Skeletal muscle tissue (tissue), 4 donors: ENCODE data around the gene GPM6B. TPM values are rescaled to one million over a fixed set of nuclear protein-coding genes. Genes with fewer than 3 reads are reported as not detected.

Experiments
- H3K27ac ChIP-seq: one replicate; pipeline ENCODE4 v1.7.0; 2013; ENCODE audit warnings: mild to moderate bottlenecking, low read depth, low read length, inconsistent platforms
- H3K27me3 ChIP-seq, 3 donors: one replicate each; pipeline ENCODE4 v1.7.0; 2013; ENCODE audit warnings: low read length in 3 of 3; ENCODE audit not compliant: control insufficient read depth in 3 of 3, insufficient read depth in 3 of 3
- H3K36me3 ChIP-seq, 3 donors: one replicate each; pipeline ENCODE4 v1.7.0; 2013; ENCODE audit warnings: low read length in 3 of 3; ENCODE audit not compliant: control insufficient read depth in 3 of 3, insufficient read depth in 3 of 3
- H3K4me1 ChIP-seq, 3 donors: one replicate each; pipeline ENCODE4 v1.7.0; 2013; ENCODE audit warnings: low read length in 3 of 3, mild to moderate bottlenecking in 3 of 3; ENCODE audit not compliant: control insufficient read depth in 3 of 3, insufficient read depth in 3 of 3
- H3K4me3 ChIP-seq, 3 donors: one replicate each; pipeline ENCODE4 v1.7.0; 2013; ENCODE audit warnings: low read length in 3 of 3
- H3K9ac ChIP-seq, 3 donors: one replicate each; pipeline ENCODE4 v1.7.0; 2013; ENCODE audit warnings: low read length in 3 of 3, mild to moderate bottlenecking in 3 of 3, moderate library complexity in 2 of 3, low read depth in 1 of 3
- H3K9me3 ChIP-seq, 3 donors: one replicate each; pipeline ENCODE4 v1.7.0; 2013; ENCODE audit warnings: low read length in 3 of 3; ENCODE audit not compliant: control insufficient read depth in 3 of 3
- total RNA-seq: library from RNA; depleted of rRNA; stranded (reverse); fragments of >200 nt; gene quantifications from one replicate; pipeline ENCODE4 v1.2.3, GENCODE V29; 2014
- donor health status: Osteomylitis.

The GPM6B gene
- total RNA-seq, 1 donor from 2014 or later, result 18.8 TPM

DNA sequence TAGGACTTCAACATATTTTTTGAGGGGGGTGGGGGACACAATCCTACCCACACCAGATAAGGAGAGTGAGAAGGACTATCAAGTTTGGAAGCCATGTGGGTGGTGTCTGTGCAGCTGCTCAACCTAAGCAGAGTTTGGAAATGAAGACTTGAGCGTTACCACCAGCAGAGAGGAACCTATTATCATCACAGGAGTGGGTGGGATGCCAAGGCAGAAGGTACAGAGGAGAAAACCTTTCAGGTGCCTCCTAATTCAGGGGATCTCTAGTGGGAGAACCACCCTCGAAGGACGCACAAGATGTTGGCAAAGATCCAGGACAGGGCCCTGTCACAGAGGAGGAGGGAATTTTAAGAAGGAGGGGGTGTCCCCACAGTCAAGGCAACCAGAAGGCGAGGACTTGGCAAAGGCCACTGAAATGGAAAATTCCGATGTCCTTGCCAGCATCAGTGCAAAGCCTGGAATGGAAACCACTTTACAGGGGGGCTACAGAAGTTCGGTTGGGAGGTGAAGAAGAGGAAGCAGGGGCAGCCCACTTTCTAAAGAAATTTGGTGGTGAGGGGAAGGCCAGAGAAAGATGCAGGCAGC lies 8.4 kb upstream of the GPM6B start:
- no peaks in the 10 kb centered on the region for H3K36me3 ChIP-seq
- H3K27me3 ChIP-seq, result peaks cover 0 to 4% (median 0%) of the 10 kb centered on the region in 3 donors
- no peaks in the 10 kb centered on the region for H3K9me3 ChIP-seq
- no peak overlapping the region for H3K27ac ChIP-seq
- H3K9ac ChIP-seq, result no peak overlapping the region
- H3K4me3 ChIP-seq, result no peak overlapping the region
- no peaks in the 10 kb centered on the region for H3K4me1 ChIP-seq

DNA sequence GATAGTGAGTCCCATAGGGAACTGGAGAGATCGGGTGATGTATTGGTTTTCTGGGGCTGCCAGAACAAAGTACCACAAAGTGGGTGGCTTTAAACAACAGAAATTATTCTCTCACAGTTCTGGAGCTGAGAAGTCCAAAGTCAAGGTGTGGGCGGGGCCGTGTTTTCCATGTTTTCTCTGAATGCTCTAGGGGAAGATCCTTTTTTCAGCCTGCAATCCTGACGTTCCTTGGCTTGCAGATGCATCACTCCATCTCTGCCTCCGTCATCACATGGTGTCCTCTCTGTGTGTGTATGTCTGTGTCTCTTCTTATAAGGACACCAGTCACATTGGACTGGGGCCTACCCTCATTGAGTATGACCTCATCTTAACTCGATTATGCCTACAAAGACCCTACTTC lies 7.9 kb upstream of the GPM6B start:
- peaks cover 0 to 4% (median 0%) of the 10 kb centered on the region in 3 donors for H3K27me3 ChIP-seq
- H3K4me3 ChIP-seq, result no peak overlapping the region
- H3K27ac ChIP-seq, result no peak overlapping the region

DNA sequence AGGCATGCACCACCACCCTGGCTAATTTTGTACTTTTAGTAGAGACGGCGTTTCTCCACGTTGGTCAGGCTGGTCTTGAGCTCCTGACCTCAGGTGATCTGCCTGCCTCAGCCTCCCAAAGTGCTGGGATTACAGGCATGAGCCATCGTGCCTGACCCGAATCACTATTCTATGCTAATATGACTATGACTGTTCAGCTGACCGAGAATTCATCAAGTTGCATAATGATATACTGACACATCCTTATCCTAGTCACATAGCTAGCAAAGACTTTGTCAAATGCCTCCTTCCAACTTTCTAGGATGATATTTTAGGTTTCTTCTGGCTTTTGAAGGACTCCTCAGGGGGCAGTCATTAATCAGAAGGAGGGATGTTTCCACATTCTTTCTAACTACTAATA lies 4.8 kb upstream of the GPM6B start:
- peaks cover 0 to 3% (median 2%) of the 10 kb centered on the region in 3 donors for H3K27me3 ChIP-seq
- H3K9ac ChIP-seq, result no peak overlapping the region
- no peaks in the 10 kb centered on the region for H3K9me3 ChIP-seq
- H3K27ac ChIP-seq, result no peak overlapping the region
- no peaks in the 10 kb centered on the region for H3K36me3 ChIP-seq
- H3K4me3 ChIP-seq, result no peak overlapping the region
- H3K4me1 ChIP-seq, result no peaks in the 10 kb centered on the region

More for the DNA sequence above, 7.9 kb upstream of the GPM6B start:
- H3K9ac ChIP-seq, result no peak overlapping the region
- no peaks in the 10 kb centered on the region for H3K36me3 ChIP-seq
- H3K4me1 ChIP-seq, result no peaks in the 10 kb centered on the region
- no peaks in the 10 kb centered on the region for H3K9me3 ChIP-seq

DNA sequence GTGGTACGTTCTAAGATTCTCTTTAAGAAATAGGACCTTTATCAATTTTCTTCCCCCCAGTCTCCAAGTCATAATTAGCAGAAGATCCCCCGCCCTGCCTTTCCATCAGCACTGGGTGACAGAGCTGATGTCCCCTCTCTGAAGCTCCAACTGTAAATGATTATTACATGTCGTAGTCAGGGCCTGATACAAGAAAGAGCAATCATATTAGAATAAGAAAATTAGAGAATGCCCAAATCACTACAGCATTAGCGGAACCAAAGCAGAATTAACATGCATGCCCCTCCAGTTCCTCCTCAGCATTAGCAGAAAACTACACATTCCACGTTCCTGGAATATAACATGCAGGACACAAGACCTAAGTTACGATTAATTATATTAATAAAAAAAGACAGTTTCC lies 717 bp downstream of the GPM6B start:
- Histone ChIP-seq H3K9me3 (no peaks in the 10 kb centered on the region), H3K27me3 (peaks cover 0 to 4% (median 3%) of the 10 kb centered on the region in 3 donors), H3K27ac (no peak overlapping the region), H3K9ac (no peak overlapping the region), H3K36me3 (no peaks in the 10 kb centered on the region), H3K4me3 (no peak overlapping the region), H3K4me1 (no peaks in the 10 kb centered on the region)

DNA sequence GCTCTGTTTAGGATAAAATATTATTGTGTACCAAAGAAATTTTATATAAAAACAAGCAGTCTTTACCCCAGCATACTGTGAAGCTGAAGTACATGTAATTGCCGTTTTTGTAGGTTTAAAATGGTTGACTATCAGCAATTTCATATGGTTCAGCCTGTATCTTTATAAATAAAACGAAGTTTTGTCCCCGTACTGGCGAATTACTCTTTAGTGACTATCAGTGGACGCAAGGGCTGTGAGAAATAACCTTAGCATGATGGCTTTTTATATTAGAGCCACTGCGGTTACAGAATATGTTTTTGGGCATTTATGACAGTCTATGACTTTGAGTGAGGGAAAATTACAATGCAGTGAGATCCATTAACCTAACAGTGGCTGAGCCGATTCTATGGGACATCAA lies 1.2 kb downstream of the GPM6B start:
- H3K4me1 ChIP-seq, result no peaks in the 10 kb centered on the region
- no peak overlapping the region for H3K9ac ChIP-seq
- no peak overlapping the region for H3K27ac ChIP-seq
- peaks cover 0 to 6% (median 4%) of the 10 kb centered on the region in 3 donors for H3K27me3 ChIP-seq
- no peak overlapping the region for H3K4me3 ChIP-seq
- no peaks in the 10 kb centered on the region for H3K36me3 ChIP-seq
- H3K9me3 ChIP-seq, result no peaks in the 10 kb centered on the region

DNA sequence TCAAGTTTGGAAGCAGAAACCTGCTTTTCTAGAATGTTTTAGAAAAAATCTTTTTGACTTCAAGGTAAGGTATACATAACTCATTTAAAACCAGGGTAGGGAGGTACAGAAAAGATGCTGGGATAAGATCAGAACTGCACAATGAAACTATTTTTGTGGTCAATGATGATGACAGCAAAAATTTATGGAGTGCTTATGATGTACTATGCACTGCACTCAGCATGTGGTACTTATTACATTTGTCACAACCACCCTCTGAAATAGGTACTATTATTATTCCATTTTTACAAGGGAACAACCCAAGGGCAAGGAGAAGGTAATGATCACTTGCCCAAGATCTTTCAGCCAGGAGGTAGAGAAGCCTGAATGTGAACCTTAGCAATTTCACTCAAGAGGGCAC lies 8.0 kb downstream of the GPM6B start:
- H3K36me3 ChIP-seq, result no peaks in the 10 kb centered on the region
- H3K27me3 ChIP-seq, result peaks cover 0 to 2% (median 0%) of the 10 kb centered on the region in 3 donors
- H3K4me3 ChIP-seq, result no peak overlapping the region
- H3K4me1 ChIP-seq, result no peaks in the 10 kb centered on the region
- H3K9ac ChIP-seq, result no peak overlapping the region
- H3K27ac ChIP-seq, result no peak overlapping the region
- no peaks in the 10 kb centered on the region for H3K9me3 ChIP-seq

DNA sequence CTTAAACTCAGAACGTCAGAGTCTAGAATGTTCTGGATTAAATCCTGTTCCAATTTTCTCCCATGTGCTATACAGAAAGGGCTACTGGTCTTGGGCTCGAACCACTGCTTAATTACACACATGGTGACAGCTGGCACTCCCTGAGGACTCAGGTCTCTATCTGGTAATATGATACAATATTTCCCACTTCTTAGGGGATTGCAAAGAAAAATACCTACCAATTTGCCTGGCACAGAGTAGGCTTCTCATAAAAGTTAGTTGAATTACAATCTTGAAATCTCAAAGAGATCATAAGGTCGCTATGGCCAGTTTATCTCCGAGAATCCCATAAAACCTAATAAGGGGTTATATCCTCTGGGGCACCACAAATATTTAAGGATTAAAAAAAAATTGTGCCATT lies 8.6 kb downstream of the GPM6B start:
- Histone ChIP-seq H3K9me3 (no peaks in the 10 kb centered on the region), H3K36me3 (no peaks in the 10 kb centered on the region), H3K9ac (no peak overlapping the region), H3K4me3 (no peak overlapping the region), H3K27me3 (peaks cover 0 to 2% (median 0%) of the 10 kb centered on the region in 3 donors), H3K27ac (no peak overlapping the region), H3K4me1 (no peaks in the 10 kb centered on the region)

DNA sequence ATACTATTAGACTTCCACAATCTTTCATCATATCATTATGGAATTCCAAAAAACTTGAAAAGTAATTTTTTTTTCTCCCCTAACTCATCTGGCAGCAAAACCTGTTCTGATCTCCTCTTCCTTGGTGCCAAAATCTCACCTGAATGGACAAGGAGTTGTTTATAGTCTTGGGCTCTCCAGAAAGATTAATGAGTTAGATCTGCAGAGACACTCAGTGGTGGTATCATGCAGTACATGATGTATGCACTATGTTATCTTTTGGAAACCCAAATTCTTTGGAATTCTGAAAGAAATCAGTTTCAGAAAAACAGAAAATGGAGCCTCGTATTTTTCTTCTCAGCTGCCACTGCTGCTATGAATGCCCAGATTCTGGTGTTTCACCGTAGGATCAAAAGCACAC lies 11.7 kb downstream of the GPM6B start:
- Histone ChIP-seq H3K9ac (no peak overlapping the region), H3K27ac (no peak overlapping the region), H3K27me3 (no peaks in the 10 kb centered on the region), H3K36me3 (no peaks in the 10 kb centered on the region), H3K4me3 (no peak overlapping the region), H3K9me3 (peaks cover 0 to 2% (median 0%) of the 10 kb centered on the region in 3 donors), H3K4me1 (no peaks in the 10 kb centered on the region)

DNA sequence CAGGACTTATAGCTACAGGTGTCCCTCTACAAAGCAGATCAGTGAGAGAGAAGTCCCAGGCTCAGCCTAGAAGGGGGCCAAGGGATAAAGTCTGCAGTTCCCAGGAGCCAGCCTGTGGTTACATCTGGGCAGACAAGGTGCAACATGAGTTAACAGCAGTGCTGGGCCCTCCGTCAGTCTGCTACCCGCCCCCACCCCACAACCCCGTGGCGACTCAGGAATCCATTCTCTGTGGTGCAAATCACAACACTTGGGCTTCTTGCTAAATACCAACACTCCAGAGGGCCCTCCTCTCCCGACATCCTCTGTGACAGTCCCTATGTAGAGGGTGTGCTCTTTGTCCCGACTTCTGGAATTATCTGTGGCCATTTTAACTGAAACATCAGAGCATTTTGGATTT lies 13.8 kb downstream of the GPM6B start:
- Histone ChIP-seq H3K9me3 (peaks cover 0 to 2% (median 0%) of the 10 kb centered on the region in 3 donors), H3K4me1 (no peaks in the 10 kb centered on the region), H3K36me3 (no peaks in the 10 kb centered on the region), H3K4me3 (no peak overlapping the region), H3K9ac (no peak overlapping the region), H3K27ac (no peak overlapping the region), H3K27me3 (no peaks in the 10 kb centered on the region)

DNA sequence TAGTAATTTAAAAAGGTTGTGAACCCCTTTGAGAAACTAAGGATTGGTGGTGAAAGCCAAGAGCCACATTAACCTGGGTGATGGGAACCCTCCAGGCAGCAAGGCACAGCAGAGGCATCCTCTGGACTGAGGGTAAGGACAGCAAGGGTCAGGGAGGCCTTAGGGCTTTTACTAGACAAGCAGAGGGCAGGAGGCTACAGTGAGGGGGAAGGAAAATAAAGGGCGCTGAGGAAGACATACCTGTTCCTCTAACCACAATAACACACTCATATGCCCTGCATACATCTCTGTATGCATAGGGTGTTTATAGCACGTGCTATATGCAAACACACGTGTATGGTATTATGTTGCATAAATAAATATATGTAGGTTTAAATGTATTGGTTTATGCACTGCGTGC lies 18.7 kb downstream of the GPM6B start:
- Histone ChIP-seq H3K9ac (no peak overlapping the region), H3K27ac (no peak overlapping the region), H3K4me3 (no peak overlapping the region), H3K27me3 (no peaks in the 10 kb centered on the region), H3K36me3 (no peaks in the 10 kb centered on the region), H3K9me3 (peaks cover 0 to 2% (median 0%) of the 10 kb centered on the region in 3 donors), H3K4me1 (no peaks in the 10 kb centered on the region)
